PFSK-1 (cell line): ENCODE results near the gene PGLYRP1.

ENCODE experiments used
- FOXP2 ChIP-seq: optimal IDR thresholded peaks from 2 replicates; pipeline ENCODE3; 2011; ENCODE audit warnings: borderline replicate concordance, control low read depth, inconsistent platforms; ENCODE audit not compliant: insufficient read depth; ENCODE audit errors: extremely low read length, extremely low read depth
- POLR2AphosphoS5 ChIP-seq: IDR thresholded peaks from 2 replicates; pipeline ENCODE4 v1.6.1; 2012; ENCODE audit warnings: low read depth, mild to moderate bottlenecking, control low read depth, low read length, moderate library complexity
- REST ChIP-seq, 2 experiments: IDR thresholded peaks; 2 replicates each; pipeline versions ENCODE4 v1.6.1 to v1.8.0; 2011 to 2012; ENCODE audit warnings: low read depth in 2 of 2, low read length in 2 of 2, control low read depth in 1 of 2, inconsistent platforms in 1 of 2, mild to moderate bottlenecking in 1 of 2, moderate library complexity in 1 of 2; ENCODE audit not compliant: insufficient read depth in 1 of 2
- SIN3A ChIP-seq: IDR thresholded peaks from 2 replicates; pipeline ENCODE4 v1.6.1; 2012; ENCODE audit warnings: mild to moderate bottlenecking, low read length, moderate library complexity, borderline replicate concordance; ENCODE audit not compliant: insufficient read depth
- TAF1 ChIP-seq: IDR thresholded peaks from 2 replicates; pipeline ENCODE4 v1.6.1; 2012; ENCODE audit warnings: low read length, control low read depth, borderline replicate concordance; ENCODE audit not compliant: insufficient read depth

The PGLYRP1 gene

DNA sequence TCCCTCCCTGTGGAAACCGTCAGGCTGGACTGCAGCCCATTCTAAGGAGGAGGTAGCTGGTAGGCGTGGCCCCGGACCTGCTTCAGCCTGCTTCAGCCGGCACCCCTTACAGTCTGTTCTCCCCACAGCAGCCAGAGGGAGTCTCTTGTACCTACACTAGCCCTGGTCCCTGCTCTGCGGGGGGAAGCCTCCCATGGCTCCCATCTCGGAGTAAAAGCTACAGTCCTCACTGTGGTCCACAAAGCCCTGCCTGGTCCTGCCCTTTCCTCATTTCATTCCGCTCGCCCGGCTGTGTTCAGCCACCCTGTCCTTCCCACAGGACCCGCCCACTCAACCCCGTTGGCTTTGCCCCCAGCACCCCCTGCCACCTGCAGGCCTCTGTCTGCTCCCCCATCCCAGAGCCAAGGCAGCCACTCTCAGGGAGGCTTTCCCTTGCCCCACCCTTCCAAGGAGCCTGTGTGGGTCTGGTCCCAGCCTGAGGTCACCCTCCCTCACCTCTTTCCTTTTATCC lies 1.3 kb downstream of the PGLYRP1 start:
- TF ChIP-seq SIN3A = no peak
- no peak for TF ChIP-seq FOXP2
- TF ChIP-seq REST (IDR thresholded peaks at IDR 0.05; ENCODE audit: insufficient read depth in 1 of 2, low read depth in 2 of 2, low read length in 2 of 2) = no peak
- TF ChIP-seq POLR2AphosphoS5 = no peak
- TF ChIP-seq TAF1 = no peak

- no peak for TF ChIP-seq FOXP2
- no peak for TF ChIP-seq REST (IDR thresholded peaks at IDR 0.05; ENCODE audit: insufficient read depth in 1 of 2, low read depth in 2 of 2, low read length in 2 of 2)
- no peak for TF ChIP-seq SIN3A
- TF ChIP-seq TAF1 = no peak
- no peak for TF ChIP-seq POLR2AphosphoS5
Observed at GRCh38 chr19:46020819-46021125, 2.1 kb downstream of the PGLYRP1 start.

DNA sequence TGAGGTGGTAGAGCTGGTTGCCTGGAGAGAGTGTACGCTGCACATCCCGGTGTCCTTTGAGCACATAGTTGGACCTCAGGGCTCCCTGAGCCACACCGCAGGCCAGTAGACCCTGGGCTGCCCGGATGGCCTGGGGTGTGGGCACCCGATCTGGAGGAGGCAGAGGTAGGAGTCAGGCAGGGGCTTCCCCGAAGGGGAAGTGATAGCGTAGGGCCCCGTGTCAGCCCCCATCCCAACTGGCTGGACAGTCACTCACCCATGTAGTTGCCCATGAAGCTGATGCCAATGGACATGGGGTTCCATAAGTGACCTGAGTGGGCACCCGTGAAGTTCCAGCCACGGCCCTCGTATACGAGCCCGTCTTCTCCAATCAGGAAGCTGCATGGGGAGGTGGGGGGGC lies 3.6 kb downstream of the PGLYRP1 start:
- TF ChIP-seq REST (IDR thresholded peaks at IDR 0.05; ENCODE audit: insufficient read depth in 1 of 2, low read depth in 2 of 2, low read length in 2 of 2) = no peak
- no peak for TF ChIP-seq TAF1
- no peak for TF ChIP-seq FOXP2
- no peak for TF ChIP-seq SIN3A
- no peak for TF ChIP-seq POLR2AphosphoS5

DNA sequence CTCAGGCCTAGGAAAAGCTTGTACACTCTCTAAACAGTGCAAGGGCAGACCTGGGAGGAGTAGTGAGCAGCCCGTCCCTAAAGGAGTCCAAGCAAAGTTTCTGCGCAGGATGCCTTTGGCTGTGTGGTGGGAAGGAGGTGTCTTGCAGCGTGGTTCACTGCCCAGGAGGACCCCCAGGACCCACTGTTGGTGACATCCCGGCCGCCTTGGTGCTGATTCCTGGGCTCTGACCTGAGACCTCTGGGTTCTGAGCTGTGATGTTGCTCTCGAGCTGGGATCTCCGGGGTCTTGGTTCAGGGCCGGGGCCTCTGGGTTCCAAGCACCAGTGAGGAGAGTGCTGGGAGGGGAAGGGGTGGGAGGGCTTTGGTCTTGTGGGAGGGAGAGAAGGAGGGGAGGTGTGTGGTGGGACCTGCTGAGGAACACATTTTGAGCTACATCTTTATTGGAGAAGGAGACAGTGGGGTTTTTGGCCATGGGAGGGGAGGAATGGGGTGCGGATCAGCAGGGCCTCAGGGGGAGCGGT lies 4.1 kb downstream of the PGLYRP1 start:
- TF ChIP-seq SIN3A (no peak), FOXP2 (no peak), REST (IDR thresholded peaks at IDR 0.05; ENCODE audit: insufficient read depth in 1 of 2, low read depth in 2 of 2, low read length in 2 of 2) (no peak), POLR2AphosphoS5 (no peak), TAF1 (no peak)

DNA sequence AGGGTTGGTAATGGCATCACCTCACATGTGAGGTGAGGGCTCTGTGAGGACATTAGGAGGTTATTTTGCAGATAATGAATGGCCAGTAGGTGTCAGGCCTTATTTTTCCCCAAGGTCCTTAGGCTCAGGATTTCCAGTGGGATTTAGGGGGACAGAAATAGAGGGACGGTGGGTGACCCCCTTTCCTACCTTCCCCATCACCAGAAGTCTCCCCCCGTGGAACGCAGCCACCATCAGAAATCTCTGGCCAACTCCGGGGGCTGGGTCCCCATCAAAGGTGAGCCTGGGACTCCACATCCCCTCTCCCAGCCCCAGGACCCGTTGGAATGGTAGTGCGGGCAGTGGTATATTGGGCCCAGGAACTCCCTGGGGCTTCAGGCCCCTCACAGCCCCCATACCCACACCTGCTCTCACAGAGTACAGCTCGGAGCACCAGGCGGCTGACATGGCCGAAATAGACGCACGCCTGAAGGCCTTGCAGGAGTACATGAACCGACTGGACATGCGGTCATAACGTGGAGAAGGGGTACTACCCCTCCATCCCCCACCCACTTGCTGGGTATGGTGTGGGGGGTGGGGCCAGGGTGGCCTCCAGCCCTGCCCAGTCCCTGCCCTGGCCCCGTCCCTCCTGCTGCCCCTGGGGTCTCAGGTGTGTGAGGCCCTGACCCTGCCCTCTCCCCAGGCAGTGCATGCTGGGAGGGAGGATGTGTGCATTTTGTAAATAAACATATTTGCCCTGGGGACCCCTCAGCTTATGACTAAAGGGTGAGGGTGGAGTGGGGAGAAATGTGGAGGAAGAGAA lies 4.8 kb downstream of the PGLYRP1 start:
- no peak for TF ChIP-seq REST (IDR thresholded peaks at IDR 0.05; ENCODE audit: insufficient read depth in 1 of 2, low read depth in 2 of 2, low read length in 2 of 2)
- TF ChIP-seq POLR2AphosphoS5 = no peak
- no peak for TF ChIP-seq TAF1
- TF ChIP-seq SIN3A = no peak
